T-helper 1 cell treated with Interleukin-12 subunit alpha and Interleukin-12 subunit beta and Interleukin-4 antibody, amounts not matched to agents 30 μg/mL and 1 μg/mL, for 36 hours (primary cell): ENCODE data around the gene CDC42SE1.

ENCODE experiments used
- H3K27ac Mint-ChIP-seq: one replicate; pipeline ENCODE4 v1.8.0; 2021; ENCODE audit warnings: mild to moderate bottlenecking, mixed read lengths
- H3K27me3 Mint-ChIP-seq: one replicate; pipeline ENCODE4 v1.8.0; 2021; ENCODE audit warnings: low read depth, mixed read lengths
- H3K36me3 Mint-ChIP-seq: one replicate; pipeline ENCODE4 v1.8.0; 2021; ENCODE audit warnings: low read depth, mixed read lengths
- H3K4me1 Mint-ChIP-seq: one replicate; pipeline ENCODE4 v1.8.0; 2021; ENCODE audit warnings: low read depth, mixed read lengths
- H3K4me3 Mint-ChIP-seq: one replicate; pipeline ENCODE4 v1.8.0; 2021; ENCODE audit warnings: mild to moderate bottlenecking, moderate library complexity, mixed read lengths
- H3K9me3 Mint-ChIP-seq: one replicate; pipeline ENCODE4 v1.8.0; 2021; ENCODE audit warnings: mixed read lengths

The CDC42SE1 gene

DNA sequence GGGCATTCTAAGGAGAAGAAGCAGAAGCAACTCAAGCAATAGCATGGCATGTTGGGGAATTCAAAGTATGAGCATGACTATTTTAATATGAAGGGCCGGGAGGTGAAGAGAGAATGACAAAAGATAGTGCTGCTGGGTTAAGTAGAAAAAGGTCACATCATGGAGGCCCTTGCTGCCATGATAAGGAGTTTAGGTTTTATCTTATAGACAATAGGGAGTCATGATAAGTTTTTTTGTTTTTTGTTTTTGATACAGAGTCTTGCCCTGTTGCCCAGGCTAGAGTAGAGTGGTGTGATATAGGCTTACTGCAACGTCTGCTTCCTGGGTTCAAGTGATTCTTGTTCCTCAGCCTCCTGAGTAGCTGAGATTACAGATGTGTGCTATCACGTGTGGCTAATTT, 19.9 kb downstream of the CDC42SE1 start:
- H3K4me1 Mint-ChIP-seq: peaks cover 6% of the 10 kb centered on the region
- peaks cover 23% of the 10 kb centered on the region for H3K36me3 Mint-ChIP-seq
- no peaks in the 10 kb centered on the region for H3K27me3 Mint-ChIP-seq
- no peaks in the 10 kb centered on the region for H3K9me3 Mint-ChIP-seq
- no peak overlapping the region for H3K4me3 Mint-ChIP-seq
- H3K27ac Mint-ChIP-seq: no peak overlapping the region

GRCh38 chr1:151037032-151037431, 22.4 kb downstream of the CDC42SE1 start:
- Mint-ChIP-seq H3K36me3 (peaks cover 20% of the 10 kb centered on the region), H3K27ac (no peak overlapping the region), H3K4me1 (no peaks in the 10 kb centered on the region), H3K27me3 (no peaks in the 10 kb centered on the region), H3K4me3 (no peak overlapping the region), H3K9me3 (no peaks in the 10 kb centered on the region)

GRCh38 chr1:151036356-151036755, 23.1 kb downstream of the CDC42SE1 start, which contains the start of gene BNIPL:
TSS of gene BNIPL (plus strand) at chr1:151036586. CDS start at chr1:151036726, 140 bp downstream.
- H3K27ac Mint-ChIP-seq: no peak within 1 kb of the TSS
- H3K4me1 Mint-ChIP-seq: no peaks in the 10 kb centered on the region
- H3K9me3 Mint-ChIP-seq: no peaks in the 10 kb centered on the region
- no peaks in the 10 kb centered on the region for H3K27me3 Mint-ChIP-seq
- peaks cover 21% of the 10 kb centered on the region for H3K36me3 Mint-ChIP-seq
- no peak within 1 kb of the TSS for H3K4me3 Mint-ChIP-seq

DNA sequence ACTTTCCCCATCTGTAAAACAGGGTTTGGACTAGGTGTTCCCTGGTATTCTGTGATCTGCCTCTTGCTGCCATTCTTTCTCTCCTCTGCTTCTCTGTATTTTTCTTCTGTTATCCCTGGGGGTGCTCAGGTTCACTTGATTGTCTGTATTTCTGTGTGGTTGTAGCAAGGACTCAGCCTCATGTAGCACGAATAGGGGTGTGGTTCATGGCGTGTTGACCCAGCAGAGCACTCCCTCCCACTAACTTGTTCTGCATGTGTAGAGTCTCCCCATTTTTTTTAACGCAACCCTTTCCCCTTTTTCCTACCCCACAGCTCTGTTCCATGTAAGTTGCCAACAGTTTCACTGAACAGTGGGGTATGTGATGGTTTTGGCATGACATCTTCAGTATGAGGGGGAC, 24.3 kb downstream of the CDC42SE1 start:
- no peaks in the 10 kb centered on the region for H3K27me3 Mint-ChIP-seq
- no peak overlapping the region for H3K27ac Mint-ChIP-seq
- H3K4me1 Mint-ChIP-seq: no peaks in the 10 kb centered on the region
- H3K9me3 Mint-ChIP-seq: no peaks in the 10 kb centered on the region
- peaks cover 24% of the 10 kb centered on the region for H3K36me3 Mint-ChIP-seq
- no peak overlapping the region for H3K4me3 Mint-ChIP-seq

DNA sequence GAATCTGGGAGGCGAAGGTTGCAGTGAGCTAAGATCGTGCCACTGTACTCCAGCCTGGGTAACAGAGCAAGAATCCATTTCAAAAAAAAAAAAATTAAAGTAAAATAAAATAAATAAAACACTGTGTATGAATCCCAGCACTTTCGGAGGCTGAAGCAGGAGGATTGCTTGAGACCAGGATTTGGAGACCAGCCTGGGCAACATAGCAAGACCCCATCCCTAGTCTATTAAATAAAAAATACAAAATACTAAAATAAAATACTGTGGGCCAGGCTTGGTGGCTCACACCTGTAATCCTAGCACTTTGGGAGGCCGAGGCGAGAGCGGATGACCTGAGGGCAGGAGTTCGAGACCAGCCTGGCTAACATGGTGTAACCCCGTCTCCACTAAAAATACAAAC, 27.3 kb downstream of the CDC42SE1 start:
- no peaks in the 10 kb centered on the region for H3K27me3 Mint-ChIP-seq
- no peak overlapping the region for H3K27ac Mint-ChIP-seq
- no peak overlapping the region for H3K4me3 Mint-ChIP-seq
- peaks cover 36% of the 10 kb centered on the region for H3K36me3 Mint-ChIP-seq
- peaks cover 4% of the 10 kb centered on the region for H3K4me1 Mint-ChIP-seq
- no peaks in the 10 kb centered on the region for H3K9me3 Mint-ChIP-seq

DNA sequence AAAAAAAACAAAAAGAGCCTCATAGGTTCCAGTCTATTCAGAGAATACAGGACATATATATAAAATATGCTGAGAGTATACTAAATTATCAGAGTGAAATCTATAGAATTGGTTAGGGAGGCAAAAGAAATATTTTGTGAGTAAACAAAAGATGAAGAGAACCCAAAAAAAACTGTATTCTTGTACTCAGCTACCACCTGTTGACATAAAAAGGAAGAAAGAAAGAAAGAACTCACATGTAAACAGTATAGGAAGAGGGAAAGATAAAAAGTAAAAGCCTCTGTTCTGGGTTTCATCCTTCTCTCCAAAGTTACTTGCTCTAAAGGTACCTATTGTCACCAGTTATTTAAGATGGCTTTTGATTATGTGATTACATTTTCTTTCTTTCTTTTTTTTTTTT, 33.0 kb downstream of the CDC42SE1 start:
- no peaks in the 10 kb centered on the region for H3K27me3 Mint-ChIP-seq
- H3K36me3 Mint-ChIP-seq: peaks cover 30% of the 10 kb centered on the region
- H3K4me1 Mint-ChIP-seq: peaks cover 8% of the 10 kb centered on the region
- no peak overlapping the region for H3K27ac Mint-ChIP-seq
- H3K9me3 Mint-ChIP-seq: no peaks in the 10 kb centered on the region
- no peak overlapping the region for H3K4me3 Mint-ChIP-seq

- Mint-ChIP-seq H3K27me3 (no peaks in the 10 kb centered on the region), H3K9me3 (no peaks in the 10 kb centered on the region), H3K27ac (no peak overlapping the region), H3K36me3 (peaks cover 26% of the 10 kb centered on the region), H3K4me1 (peaks cover 8% of the 10 kb centered on the region), H3K4me3 (no peak overlapping the region)
These were observed 34.8 kb downstream of the CDC42SE1 start for GRCh38 chr1:151024540-151025146.

DNA sequence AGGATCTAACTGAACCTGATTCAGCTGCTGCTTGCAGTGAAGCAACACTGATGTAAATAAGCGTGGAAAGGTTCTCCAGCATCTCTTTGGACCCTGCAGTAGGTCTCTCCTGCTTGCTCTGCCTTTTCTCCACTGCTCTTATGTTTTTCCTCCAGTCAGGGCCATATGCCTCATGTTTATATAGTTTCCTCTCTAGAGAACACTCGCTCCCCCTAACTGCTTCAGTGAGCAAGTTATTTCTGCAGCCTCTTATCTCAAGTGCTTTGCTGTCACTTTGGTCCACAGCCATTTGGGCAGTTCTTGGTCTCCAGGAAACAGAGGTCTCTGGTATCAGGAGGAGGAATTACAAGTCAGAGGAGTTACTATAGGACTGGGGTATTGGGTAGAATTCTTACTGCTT, 45.9 kb downstream of the CDC42SE1 start:
- peaks cover 17% of the 10 kb centered on the region for H3K4me1 Mint-ChIP-seq

DNA sequence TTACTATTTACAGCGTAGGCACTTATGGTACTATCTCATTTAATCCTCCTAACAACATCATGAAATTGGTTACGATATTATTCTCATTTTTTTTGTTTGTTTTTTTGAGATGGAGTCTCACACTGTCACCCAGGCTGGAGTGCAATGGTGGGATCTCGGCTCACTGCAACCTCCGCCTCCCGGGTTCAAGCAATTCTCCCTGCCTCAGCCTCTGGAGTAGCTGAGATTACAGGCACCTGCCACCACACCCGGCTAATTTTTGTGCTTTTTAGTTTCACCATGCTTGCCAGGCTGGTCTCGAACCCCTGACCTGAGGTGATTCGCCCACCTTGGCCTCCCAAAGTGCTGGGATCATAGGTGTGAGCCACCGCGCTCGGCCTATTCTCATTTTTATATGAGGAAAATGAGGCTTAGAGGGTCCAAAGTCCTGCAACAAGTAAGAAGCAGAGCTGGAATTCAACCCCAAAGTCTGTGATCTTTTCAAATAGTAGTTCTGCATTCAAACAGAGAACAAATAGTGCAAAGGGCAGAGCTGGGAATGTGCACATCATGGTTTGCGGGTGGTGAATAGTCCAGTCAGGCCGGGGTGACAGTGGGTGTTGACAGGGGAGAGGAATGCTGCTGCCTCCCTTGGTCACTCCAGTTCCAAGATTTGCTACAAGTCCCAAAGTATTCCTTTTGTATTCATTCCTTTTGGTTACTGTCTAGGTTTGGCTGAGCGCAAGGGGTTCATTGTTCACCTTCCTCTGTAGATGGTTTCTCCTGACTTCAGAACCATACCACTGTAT, 46.5 kb downstream of the CDC42SE1 start:
- no peak overlapping the region for H3K4me3 Mint-ChIP-seq
- peaks cover 17% of the 10 kb centered on the region for H3K36me3 Mint-ChIP-seq
- no peak overlapping the region for H3K27ac Mint-ChIP-seq
- H3K9me3 Mint-ChIP-seq: no peaks in the 10 kb centered on the region
- peaks cover 22% of the 10 kb centered on the region for H3K4me1 Mint-ChIP-seq
- H3K27me3 Mint-ChIP-seq: no peaks in the 10 kb centered on the region

More for the DNA sequence above, 45.9 kb downstream of the CDC42SE1 start:
- Mint-ChIP-seq H3K36me3 (peaks cover 20% of the 10 kb centered on the region), H3K27ac (no peak overlapping the region), H3K4me3 (no peak overlapping the region), H3K27me3 (no peaks in the 10 kb centered on the region), H3K9me3 (no peaks in the 10 kb centered on the region)

GRCh38 chr1:151011154-151011850, 48.1 kb downstream of the CDC42SE1 start:
- no peak overlapping the region for H3K4me3 Mint-ChIP-seq
- no peak overlapping the region for H3K27ac Mint-ChIP-seq
- peaks cover 36% of the 10 kb centered on the region for H3K4me1 Mint-ChIP-seq

GRCh38 chr1:151010346-151010726, 49.1 kb downstream of the CDC42SE1 start:
- H3K27me3 Mint-ChIP-seq: no peaks in the 10 kb centered on the region
- H3K27ac Mint-ChIP-seq: no peak overlapping the region
- H3K4me1 Mint-ChIP-seq: peaks cover 44% of the 10 kb centered on the region
- H3K4me3 Mint-ChIP-seq: no peak overlapping the region
- H3K36me3 Mint-ChIP-seq: peaks cover 15% of the 10 kb centered on the region
- H3K9me3 Mint-ChIP-seq: no peaks in the 10 kb centered on the region

More at GRCh38 chr1:151011154-151011850, 48.1 kb downstream of the CDC42SE1 start:
- Mint-ChIP-seq H3K36me3 (peaks cover 15% of the 10 kb centered on the region), H3K9me3 (no peaks in the 10 kb centered on the region), H3K27me3 (no peaks in the 10 kb centered on the region)

GRCh38 chr1:151009674-151010345, 49.6 kb downstream of the CDC42SE1 start:
- no peak overlapping the region for H3K27ac Mint-ChIP-seq
- peak overlapping the region; percentile 98 for H3K4me3 Mint-ChIP-seq
- peaks cover 15% of the 10 kb centered on the region for H3K36me3 Mint-ChIP-seq
- no peaks in the 10 kb centered on the region for H3K9me3 Mint-ChIP-seq
- no peaks in the 10 kb centered on the region for H3K27me3 Mint-ChIP-seq
- peaks cover 47% of the 10 kb centered on the region for H3K4me1 Mint-ChIP-seq

DNA sequence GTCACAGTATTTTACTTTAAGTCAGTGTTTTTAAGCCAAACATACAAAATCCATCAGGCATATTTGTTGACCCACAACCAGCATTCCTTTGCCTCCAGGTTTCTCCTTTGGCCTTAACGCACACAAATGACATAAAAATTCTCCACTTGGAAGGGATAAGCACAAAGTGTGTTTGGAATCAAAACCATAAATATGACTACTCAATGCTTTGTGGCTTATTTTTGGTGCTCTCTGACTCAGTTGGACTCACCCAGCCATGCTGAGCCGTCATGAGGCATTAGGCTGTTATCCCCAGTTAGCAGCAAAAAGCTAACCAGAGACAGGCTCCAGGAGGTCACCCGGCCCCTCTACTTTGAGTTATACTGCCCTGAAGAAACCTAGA, 50.2 kb downstream of the CDC42SE1 start:
- no peaks in the 10 kb centered on the region for H3K27me3 Mint-ChIP-seq
- peaks cover 15% of the 10 kb centered on the region for H3K36me3 Mint-ChIP-seq
- peak overlapping the region; percentile 98 for H3K4me3 Mint-ChIP-seq
- H3K27ac Mint-ChIP-seq: peak overlapping the region; percentile 93
- peaks cover 49% of the 10 kb centered on the region for H3K4me1 Mint-ChIP-seq
- no peaks in the 10 kb centered on the region for H3K9me3 Mint-ChIP-seq
